K562 (cell line): ENCODE data around the gene SLC25A51. TPM values are rescaled to one million over a fixed set of nuclear protein-coding genes. Genes with fewer than 3 reads are reported as not detected.

Experiments
- BHLHE40 ChIP-seq: IDR thresholded peaks from 2 replicates; pipeline ENCODE4 v1.6.1; 2011; ENCODE audit warnings: low read length, improper control_type of control experiment
- CBX2 ChIP-seq: fragments of 200-600 bp; sonication (generic); IDR thresholded peaks from one replicate; pipeline ENCODE4 v1.6.1; 2012; ENCODE audit warnings: mild to moderate bottlenecking, low read length, inconsistent platforms; ENCODE audit not compliant: insufficient read depth, poor library complexity, severe bottlenecking
- CREB5 ChIP-seq: fragments of 250-450 bp; sonication (Bioruptor Pico); IDR thresholded peaks from 2 replicates; pipeline ENCODE4 v1.5.0; 2020; ENCODE audit warnings: mild to moderate bottlenecking
- CREM ChIP-seq: IDR thresholded peaks from 2 replicates; pipeline ENCODE4 v1.6.1; 2014; ENCODE audit warnings: antibody characterized with exemption, low read depth
- CXXC5 ChIP-seq: fragments of 250-450 bp; sonication (Bioruptor Pico); IDR thresholded peaks from 2 replicates; pipeline ENCODE4 v1.8.0; 2022; ENCODE audit warnings: inconsistent platforms, mild to moderate bottlenecking, moderate library complexity
- ETS2 ChIP-seq: IDR thresholded peaks from 2 replicates; pipeline ENCODE4 v1.6.1; 2016; ENCODE audit warnings: borderline replicate concordance, missing genetic modification characterization, mild to moderate bottlenecking, moderate library complexity, missing compliant biosample characterization; ENCODE audit not compliant: poor library complexity, severe bottlenecking
- GABPB2 ChIP-seq: fragments of 250-450 bp; sonication (Bioruptor Pico); conservative IDR thresholded peaks from 2 replicates; pipeline ENCODE4 v1.5.1; 2021; ENCODE audit warnings: mild to moderate bottlenecking
- GTF2A2 ChIP-seq: IDR thresholded peaks from 2 replicates; pipeline ENCODE4 v1.6.1; 2016; ENCODE audit warnings: mild to moderate bottlenecking, missing genetic modification characterization, missing compliant biosample characterization
- HMBOX1 ChIP-seq: sonication (generic); IDR thresholded peaks from 2 replicates; pipeline ENCODE4 v1.6.1; 2016
- ILF3 ChIP-seq: fragments of 450-650 bp; IDR thresholded peaks from 2 replicates; pipeline ENCODE4 v1.6.1; 2018; ENCODE audit warnings: antibody characterized with exemption, mild to moderate bottlenecking, moderate library complexity, borderline replicate concordance
- KLF10 ChIP-seq: fragments of 250-450 bp; sonication (Bioruptor Pico); IDR thresholded peaks from 2 replicates; pipeline ENCODE4 v1.6.1; 2021; ENCODE audit warnings: matching md5 sums
- MAFG ChIP-seq: fragments of 450-650 bp; conservative IDR thresholded peaks from 2 replicates; pipeline ENCODE4 v1.6.1; 2016; ENCODE audit warnings: missing genetic modification characterization, missing compliant biosample characterization
- MTA1 ChIP-seq: fragments of 450-650 bp; IDR thresholded peaks from 2 replicates; pipeline ENCODE4 v1.6.1; 2017; ENCODE audit warnings: borderline replicate concordance
- NCOA1 ChIP-seq: fragments of 450-650 bp; IDR thresholded peaks from 2 replicates; pipeline ENCODE4 v1.6.1; 2016; ENCODE audit warnings: low read depth
- STAG1 ChIP-seq: sonication (generic); formaldehyde crosslinking; IDR thresholded peaks from 2 replicates; pipeline ENCODE4 v1.5.0; 2020; ENCODE audit warnings: missing genetic modification reagents, borderline replicate concordance
- ZNF263 ChIP-seq: sonication (generic); formaldehyde crosslinking; IDR thresholded peaks from 2 replicates; pipeline ENCODE4 v1.8.0; 2022; ENCODE audit warnings: mild to moderate bottlenecking, missing genetic modification reagents, borderline replicate concordance
- ZNF311 ChIP-seq: fragments of 250-450 bp; sonication (Bioruptor Pico); IDR thresholded peaks from 2 replicates; pipeline ENCODE4 v1.4.0; 2020; ENCODE audit warnings: mild to moderate bottlenecking, moderate library complexity
- ZNF586 ChIP-seq: fragments of 450-650 bp; formaldehyde crosslinking; conservative IDR thresholded peaks from 2 replicates; pipeline ENCODE4 v1.4.0; 2020; ENCODE audit warnings: mild to moderate bottlenecking, moderate library complexity
- polyA plus RNA-seq, 8 experiments: library from polyadenylated mRNA; depleted of rRNA in 4 of 8; stranded (reverse) in 5 of 8; unstranded in 3 of 8; fragments of >200 nt; fragmentation: Nextera tagmentation in 2 of 8; fragmentation: Illumina TruSeq in 1 of 8; extraction: Ambion mirVana in 2 of 8; extraction: Trizol in 1 of 8; gene quantifications; 2 replicates each; pipeline versions ENCODE4 v1.2.1 to v1.2.3, GENCODE V29; 2011 to 2014; ENCODE audit warnings: inconsistent platforms in 1 of 8, missing spikeins in 1 of 8
- total RNA-seq, 7 experiments: library from RNA; depleted of rRNA in 6 of 7; stranded (reverse); fragments of >200 nt in 6 of 7; fragmentation: Illumina TruSeq in 2 of 7; extraction: Trizol in 2 of 7; gene quantifications; 2 replicates each; pipeline versions ENCODE4 v1.2.1 to v1.2.3, GENCODE V29; 2011 to 2021; ENCODE audit warnings: low replicate concordance in 1 of 7
- TF ChIP-seq, protein P1 (sequence below): fragments of 250-450 bp; sonication (Bioruptor Pico); IDR thresholded peaks from 2 replicates; pipeline ENCODE4 v1.4.0; 2020; ENCODE audit warnings: mild to moderate bottlenecking
- TF ChIP-seq, protein P2 (sequence below): fragments of 450-650 bp; IDR thresholded peaks from 2 replicates; pipeline ENCODE4 v1.6.1; 2014; ENCODE audit warnings: low read depth, mild to moderate bottlenecking, moderate library complexity, borderline replicate concordance
- TF ChIP-seq, protein P3 (sequence below): fragments of 250-450 bp; sonication (Bioruptor Pico); IDR thresholded peaks from 2 replicates; pipeline ENCODE4 v1.4.0; 2020

SLC25A51 gene
- total and polyA plus RNA-seq, 9 of the 15 experiments (the other 6 are each of a cell fraction or from before 2014, with no cell fraction given): 9.1 to 40.7 (median 24.5) TPM

DNA sequence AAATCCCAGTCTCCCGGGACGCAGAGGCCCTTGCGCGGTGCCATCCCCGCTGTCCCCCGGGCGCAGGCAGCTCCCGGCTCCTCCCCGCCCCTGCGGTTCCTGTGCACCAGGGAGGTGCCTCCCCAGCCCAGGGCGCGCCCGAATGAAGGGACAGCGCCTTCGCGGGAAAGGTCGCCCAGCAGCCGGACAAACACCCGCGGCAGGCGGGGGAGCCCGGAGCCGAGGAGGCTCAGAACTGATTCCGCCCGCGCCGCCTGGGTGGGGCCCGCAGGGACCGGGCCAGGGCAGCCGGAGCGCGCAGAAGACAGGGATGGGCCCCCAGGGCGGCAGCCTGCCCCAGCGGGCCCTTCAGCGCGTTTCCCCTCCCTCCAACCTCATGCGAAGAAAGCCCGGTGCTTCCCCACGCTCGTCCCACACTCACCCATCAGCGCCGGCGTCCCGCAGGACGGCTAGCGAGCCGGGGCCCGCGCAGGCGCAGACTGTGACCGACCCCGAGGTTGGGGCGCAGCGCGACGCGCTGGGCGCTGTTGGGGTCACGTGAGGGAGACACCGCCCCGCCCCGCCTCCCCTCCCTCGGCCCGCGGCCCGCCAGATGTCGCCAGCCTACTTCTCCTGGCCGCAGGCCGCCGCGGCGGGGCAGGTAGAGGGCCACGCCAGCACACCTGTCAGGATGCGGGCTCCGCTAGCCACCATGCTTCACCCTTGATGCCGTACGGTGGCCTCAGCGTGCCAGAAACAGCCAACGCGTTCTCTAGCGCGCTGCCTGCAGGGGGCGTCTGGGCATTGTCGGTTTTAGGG is at the start of gene SLC25A51 (continued):
- TF ChIP-seq CBX2: no peak
- 0 out of 2 replicates have a peak, but pooled peaks have one; percentile 41 for TF ChIP-seq ZNF311 (CRISPR knock-in tag)
- TF ChIP-seq MTA1: no peak
- no peak; the same call in 1 of the 2 replicates for TF ChIP-seq HMBOX1
- peak; percentile 99 for TF ChIP-seq CXXC5 (CRISPR knock-in tag)
- no peak for TF ChIP-seq ETS2 (tag)
- TF ChIP-seq GABPB2 (CRISPR knock-in tag): no peak
- TF ChIP-seq, protein P1, sequence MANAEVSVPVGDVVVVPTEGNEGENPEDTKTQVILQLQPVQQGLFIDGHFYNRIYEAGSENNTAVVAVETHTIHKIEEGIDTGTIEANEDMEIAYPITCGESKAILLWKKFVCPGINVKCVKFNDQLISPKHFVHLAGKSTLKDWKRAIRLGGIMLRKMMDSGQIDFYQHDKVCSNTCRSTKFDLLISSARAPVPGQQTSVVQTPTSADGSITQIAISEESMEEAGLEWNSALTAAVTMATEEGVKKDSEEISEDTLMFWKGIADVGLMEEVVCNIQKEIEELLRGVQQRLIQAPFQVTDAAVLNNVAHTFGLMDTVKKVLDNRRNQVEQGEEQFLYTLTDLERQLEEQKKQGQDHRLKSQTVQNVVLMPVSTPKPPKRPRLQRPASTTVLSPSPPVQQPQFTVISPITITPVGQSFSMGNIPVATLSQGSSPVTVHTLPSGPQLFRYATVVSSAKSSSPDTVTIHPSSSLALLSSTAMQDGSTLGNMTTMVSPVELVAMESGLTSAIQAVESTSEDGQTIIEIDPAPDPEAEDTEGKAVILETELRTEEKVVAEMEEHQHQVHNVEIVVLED (CRISPR knock-in tag): peak; percentile 78
- TF ChIP-seq, protein P2, sequence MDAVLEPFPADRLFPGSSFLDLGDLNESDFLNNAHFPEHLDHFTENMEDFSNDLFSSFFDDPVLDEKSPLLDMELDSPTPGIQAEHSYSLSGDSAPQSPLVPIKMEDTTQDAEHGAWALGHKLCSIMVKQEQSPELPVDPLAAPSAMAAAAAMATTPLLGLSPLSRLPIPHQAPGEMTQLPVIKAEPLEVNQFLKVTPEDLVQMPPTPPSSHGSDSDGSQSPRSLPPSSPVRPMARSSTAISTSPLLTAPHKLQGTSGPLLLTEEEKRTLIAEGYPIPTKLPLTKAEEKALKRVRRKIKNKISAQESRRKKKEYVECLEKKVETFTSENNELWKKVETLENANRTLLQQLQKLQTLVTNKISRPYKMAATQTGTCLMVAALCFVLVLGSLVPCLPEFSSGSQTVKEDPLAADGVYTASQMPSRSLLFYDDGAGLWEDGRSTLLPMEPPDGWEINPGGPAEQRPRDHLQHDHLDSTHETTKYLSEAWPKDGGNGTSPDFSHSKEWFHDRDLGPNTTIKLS: peak; percentile 75; the same call in 1 of the 2 replicates
- TF ChIP-seq, protein P3, sequence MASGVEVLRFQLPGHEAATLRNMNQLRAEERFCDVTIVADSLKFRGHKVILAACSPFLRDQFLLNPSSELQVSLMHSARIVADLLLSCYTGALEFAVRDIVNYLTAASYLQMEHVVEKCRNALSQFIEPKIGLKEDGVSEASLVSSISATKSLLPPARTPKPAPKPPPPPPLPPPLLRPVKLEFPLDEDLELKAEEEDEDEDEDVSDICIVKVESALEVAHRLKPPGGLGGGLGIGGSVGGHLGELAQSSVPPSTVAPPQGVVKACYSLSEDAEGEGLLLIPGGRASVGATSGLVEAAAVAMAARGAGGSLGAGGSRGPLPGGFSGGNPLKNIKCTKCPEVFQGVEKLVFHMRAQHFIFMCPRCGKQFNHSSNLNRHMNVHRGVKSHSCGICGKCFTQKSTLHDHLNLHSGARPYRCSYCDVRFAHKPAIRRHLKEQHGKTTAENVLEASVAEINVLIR (CRISPR knock-in tag): peak; percentile 79
- TF ChIP-seq ZNF263 (CRISPR knock-in tag): peak; percentile 73; the same call in 1 of the 2 replicates
- TF ChIP-seq ZNF586 (CRISPR knock-in tag): no peak
- TF ChIP-seq KLF10 (CRISPR knock-in tag): no peak
- 0 out of 2 replicates have a peak, but pooled peaks have one; percentile 33 for TF ChIP-seq GTF2A2 (tag)
- 0 out of 2 replicates have a peak, but pooled peaks have one; percentile 75 for TF ChIP-seq ILF3
- peak; percentile 14; the same call in 1 of the 2 replicates for TF ChIP-seq NCOA1
- TF ChIP-seq MAFG: no peak
- peak; percentile 92 for TF ChIP-seq CREM
- TF ChIP-seq STAG1 (CRISPR knock-in tag): peak; percentile 80
- TF ChIP-seq CREB5 (CRISPR knock-in tag): no peak
- TF ChIP-seq BHLHE40: peak; percentile 96
